Measurements from ENCODE around the gene TCEA3.

DNA sequence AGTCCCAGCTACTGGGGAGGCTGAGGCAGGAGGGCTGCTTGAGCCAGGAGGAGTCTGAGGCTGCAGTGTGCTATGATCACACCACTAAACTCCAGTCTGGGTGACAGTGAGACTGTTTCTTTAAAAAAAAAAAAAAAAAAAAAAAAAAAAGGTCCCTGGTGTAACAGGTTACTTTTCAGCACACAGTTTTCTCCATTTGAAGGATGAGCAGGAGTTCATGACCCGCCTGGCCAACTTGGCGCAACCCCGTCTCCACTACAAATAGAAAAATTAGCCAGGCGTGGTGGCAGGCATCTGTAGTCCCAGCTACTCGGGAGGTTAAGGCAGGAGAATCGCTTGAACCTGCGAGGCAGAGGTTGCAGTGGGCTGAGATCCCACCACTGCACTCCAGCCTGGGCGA lies 92.8 kb downstream of the TCEA3 start:
- TF ChIP-seq, protein P1, sequence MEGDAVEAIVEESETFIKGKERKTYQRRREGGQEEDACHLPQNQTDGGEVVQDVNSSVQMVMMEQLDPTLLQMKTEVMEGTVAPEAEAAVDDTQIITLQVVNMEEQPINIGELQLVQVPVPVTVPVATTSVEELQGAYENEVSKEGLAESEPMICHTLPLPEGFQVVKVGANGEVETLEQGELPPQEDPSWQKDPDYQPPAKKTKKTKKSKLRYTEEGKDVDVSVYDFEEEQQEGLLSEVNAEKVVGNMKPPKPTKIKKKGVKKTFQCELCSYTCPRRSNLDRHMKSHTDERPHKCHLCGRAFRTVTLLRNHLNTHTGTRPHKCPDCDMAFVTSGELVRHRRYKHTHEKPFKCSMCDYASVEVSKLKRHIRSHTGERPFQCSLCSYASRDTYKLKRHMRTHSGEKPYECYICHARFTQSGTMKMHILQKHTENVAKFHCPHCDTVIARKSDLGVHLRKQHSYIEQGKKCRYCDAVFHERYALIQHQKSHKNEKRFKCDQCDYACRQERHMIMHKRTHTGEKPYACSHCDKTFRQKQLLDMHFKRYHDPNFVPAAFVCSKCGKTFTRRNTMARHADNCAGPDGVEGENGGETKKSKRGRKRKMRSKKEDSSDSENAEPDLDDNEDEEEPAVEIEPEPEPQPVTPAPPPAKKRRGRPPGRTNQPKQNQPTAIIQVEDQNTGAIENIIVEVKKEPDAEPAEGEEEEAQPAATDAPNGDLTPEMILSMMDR (IDR thresholded peaks at IDR 0.05; ENCODE audit: low read depth, low read length): no peak
- no peak for TF ChIP-seq EZH2phosphoT487 (IDR thresholded peaks at IDR 0.05; ENCODE audit: low read depth)
